OCI-LY7 (cell line): ENCODE results near the gene TCAF1. TPM values are rescaled to one million over a fixed set of nuclear protein-coding genes. Genes with fewer than 3 reads are reported as not detected.

Experiments used
- BruUV-seq: library from RNA; stranded (reverse); fragments of 400-500 nt; replicated peaks from 2 replicates; lab custom pipeline; 2021; lab: Mats Ljungman, UMichigan
- CTCF ChIA-PET: fragments of 300-600 bp; sonication (Branson Sonifier 250); formaldehyde crosslinking; loops from one replicate; lab custom pipeline; 2022; ENCODE audit warnings: antibody characterized with exemption; ENCODE audit not compliant: unreplicated experiment; lab: Charles Lee
- POLR2A ChIA-PET: fragments of 300-600 bp; sonication (Branson Sonifier 250); formaldehyde crosslinking; loops from one replicate; lab custom pipeline; 2022; ENCODE audit warnings: antibody characterized with exemption; lab: Charles Lee
- DNase-seq: peaks from one replicate; pipeline ENCODE4 v3.0.0-alpha.2; 2015; ENCODE audit warnings: low spot score
- H2AFZ ChIP-seq: fragments of 200-600 bp; sonication (generic), shearing (Covaris generic); 2 replicates; pipeline ENCODE4 v1.6.1; 2014; ENCODE audit warnings: mild to moderate bottlenecking, antibody characterized with exemption, low read length, moderate library complexity
- H3K27ac ChIP-seq: fragments of 200-600 bp; sonication (generic); 2 replicates; pipeline ENCODE4 v1.5.1; 2014; ENCODE audit warnings: mixed run types, low read depth, mild to moderate bottlenecking, moderate library complexity, low read length, inconsistent platforms; ENCODE audit not compliant: poor library complexity, severe bottlenecking
- H3K36me3 ChIP-seq: fragments of 200-600 bp; sonication (generic); 2 replicates; pipeline ENCODE4 v1.6.1; 2014; ENCODE audit warnings: mild to moderate bottlenecking, antibody characterized with exemption, low read length, moderate library complexity, mixed read lengths; ENCODE audit not compliant: insufficient read depth
- H3K4me1 ChIP-seq: fragments of 200-600 bp; sonication (generic); 2 replicates; pipeline ENCODE4 v1.5.1; 2014; ENCODE audit warnings: mild to moderate bottlenecking, low read length; ENCODE audit not compliant: insufficient read depth, poor library complexity, severe bottlenecking
- H3K4me2 ChIP-seq: fragments of 200-600 bp; sonication (generic); 2 replicates; pipeline ENCODE4 v1.6.1; 2014; ENCODE audit warnings: mild to moderate bottlenecking, low read length
- H3K4me3 ChIP-seq: fragments of 200-600 bp; sonication (generic); 2 replicates; pipeline ENCODE4 v1.5.1; 2014; ENCODE audit warnings: mild to moderate bottlenecking, low read depth, low read length; ENCODE audit not compliant: poor library complexity, severe bottlenecking
- H3K79me2 ChIP-seq: fragments of 200-600 bp; sonication (generic); 2 replicates; pipeline ENCODE4 v1.6.1; 2016; ENCODE audit warnings: low read depth, mild to moderate bottlenecking, low read length, moderate library complexity, mixed read lengths; ENCODE audit not compliant: insufficient read depth
- H3K9me2 ChIP-seq: fragments of 200-600 bp; sonication (generic); 2 replicates; pipeline ENCODE4 v1.6.1; 2016; ENCODE audit warnings: mild to moderate bottlenecking, low read length, mixed read lengths; ENCODE audit not compliant: insufficient read depth
- H3K9me3 ChIP-seq: fragments of 200-600 bp; sonication (generic); 2 replicates; pipeline ENCODE4 v1.6.1; 2014; ENCODE audit warnings: mild to moderate bottlenecking, mixed run types, low read length, mixed read lengths
- H4K20me1 ChIP-seq: fragments of 200-600 bp; sonication (generic); 2 replicates; pipeline ENCODE4 v1.6.1; 2014; ENCODE audit warnings: mild to moderate bottlenecking, antibody characterized with exemption, low read length, moderate library complexity, mixed read lengths; ENCODE audit not compliant: insufficient read depth
- EZH2phosphoT487 ChIP-seq: fragments of 200-600 bp; sonication (generic); IDR thresholded peaks from 2 replicates; pipeline ENCODE4 v1.6.1; 2018; ENCODE audit warnings: low read depth, borderline replicate concordance, mild to moderate bottlenecking, mixed run types, antibody characterized with exemption, low read length, moderate library complexity, mixed read lengths
- intact Hi-C: fragments of 100-400 bp; cut with micrococcal nuclease; formaldehyde crosslinking; loops from one replicate; pipeline ENCODE4 v1.10.0; 2022; ENCODE audit not compliant: unreplicated experiment
- total RNA-seq, 2 experiments: library from RNA; depleted of rRNA in 1 of 2; stranded (reverse); fragments of >200 nt in 1 of 2; shearing (Covaris generic) in 1 of 2; gene quantifications; 2 replicates each; pipeline ENCODE4 v1.2.3, GENCODE V29; 2014 to 2022
- TF ChIP-seq, protein P1 (sequence below): fragments of 200-600 bp; sonication (generic); conservative IDR thresholded peaks from 2 replicates; pipeline ENCODE4 v1.5.1; 2014; ENCODE audit warnings: mild to moderate bottlenecking, antibody characterized with exemption, low read length, moderate library complexity, mixed read lengths

TCAF1 gene
- total RNA-seq, 2 experiments from 2014 or later, result 3.3 to 5.5 TPM

DNA sequence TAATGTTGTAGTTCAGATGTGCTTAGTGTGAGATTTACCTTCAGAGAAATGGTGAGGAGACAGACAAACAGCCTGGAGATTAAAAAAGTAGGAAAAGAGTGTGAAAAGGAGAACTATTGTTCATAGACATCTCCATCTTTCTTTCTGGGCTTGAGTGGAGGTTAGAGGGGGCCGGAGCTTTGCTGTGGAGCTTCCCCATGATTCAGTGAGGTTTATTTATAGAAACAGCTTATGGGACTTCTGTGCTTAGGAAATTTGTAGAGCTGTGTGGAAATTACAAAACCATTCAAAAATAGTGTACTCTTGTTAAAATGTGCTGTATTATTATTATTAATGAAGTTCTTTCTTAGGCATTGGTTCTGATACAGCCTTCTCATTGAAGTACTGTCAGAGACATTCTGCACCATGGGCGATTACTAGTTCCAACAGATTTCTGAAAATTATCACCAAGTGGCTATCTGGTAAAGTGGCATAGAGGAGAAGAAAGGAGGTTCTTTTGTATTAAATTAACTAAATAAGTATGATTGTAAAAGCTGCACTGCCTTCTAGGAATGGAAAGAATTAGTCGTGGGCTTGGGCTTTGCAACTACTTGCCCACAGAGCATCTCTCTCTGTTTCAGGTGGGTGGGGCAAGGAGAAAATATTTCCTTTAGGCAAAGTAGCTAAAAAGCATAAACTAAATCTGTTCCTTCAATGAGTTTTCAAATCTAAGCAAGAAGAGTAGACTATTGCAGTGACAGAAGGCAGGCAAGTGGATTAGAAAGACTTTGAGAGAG lies 8.7 kb upstream of the TCAF1 start:
- H3K27ac ChIP-seq, result no peak overlapping the region
- DNase-seq, result no peak
- POLR2A ChIA-PET, result interaction anchor here (0.7 to 1.3 kb wide), 2 partner anchors 8 to 18 kb away, joined by 3 to 5 read pairs; partner anchors contain the start of gene TCAF1
- H2AFZ ChIP-seq, result no peak overlapping the region
- CTCF ChIA-PET, result no interaction called here
- intact Hi-C loops, result no loop called here
- no peak overlapping the region for H3K4me2 ChIP-seq
- H4K20me1 ChIP-seq, result no peaks in the 10 kb centered on the region
- H3K79me2 ChIP-seq, result no peaks in the 10 kb centered on the region
- no peaks in the 10 kb centered on the region for H3K4me1 ChIP-seq
- no TSS peak for BruUV-seq
- H3K4me3 ChIP-seq, result no peak overlapping the region
- H3K36me3 ChIP-seq, result no peaks in the 10 kb centered on the region
- TF ChIP-seq, protein P1, sequence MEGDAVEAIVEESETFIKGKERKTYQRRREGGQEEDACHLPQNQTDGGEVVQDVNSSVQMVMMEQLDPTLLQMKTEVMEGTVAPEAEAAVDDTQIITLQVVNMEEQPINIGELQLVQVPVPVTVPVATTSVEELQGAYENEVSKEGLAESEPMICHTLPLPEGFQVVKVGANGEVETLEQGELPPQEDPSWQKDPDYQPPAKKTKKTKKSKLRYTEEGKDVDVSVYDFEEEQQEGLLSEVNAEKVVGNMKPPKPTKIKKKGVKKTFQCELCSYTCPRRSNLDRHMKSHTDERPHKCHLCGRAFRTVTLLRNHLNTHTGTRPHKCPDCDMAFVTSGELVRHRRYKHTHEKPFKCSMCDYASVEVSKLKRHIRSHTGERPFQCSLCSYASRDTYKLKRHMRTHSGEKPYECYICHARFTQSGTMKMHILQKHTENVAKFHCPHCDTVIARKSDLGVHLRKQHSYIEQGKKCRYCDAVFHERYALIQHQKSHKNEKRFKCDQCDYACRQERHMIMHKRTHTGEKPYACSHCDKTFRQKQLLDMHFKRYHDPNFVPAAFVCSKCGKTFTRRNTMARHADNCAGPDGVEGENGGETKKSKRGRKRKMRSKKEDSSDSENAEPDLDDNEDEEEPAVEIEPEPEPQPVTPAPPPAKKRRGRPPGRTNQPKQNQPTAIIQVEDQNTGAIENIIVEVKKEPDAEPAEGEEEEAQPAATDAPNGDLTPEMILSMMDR, result no peak
- no peak for TF ChIP-seq EZH2phosphoT487
- no peaks in the 10 kb centered on the region for H3K9me2 ChIP-seq
- H3K9me3 ChIP-seq, result no peaks in the 10 kb centered on the region

DNA sequence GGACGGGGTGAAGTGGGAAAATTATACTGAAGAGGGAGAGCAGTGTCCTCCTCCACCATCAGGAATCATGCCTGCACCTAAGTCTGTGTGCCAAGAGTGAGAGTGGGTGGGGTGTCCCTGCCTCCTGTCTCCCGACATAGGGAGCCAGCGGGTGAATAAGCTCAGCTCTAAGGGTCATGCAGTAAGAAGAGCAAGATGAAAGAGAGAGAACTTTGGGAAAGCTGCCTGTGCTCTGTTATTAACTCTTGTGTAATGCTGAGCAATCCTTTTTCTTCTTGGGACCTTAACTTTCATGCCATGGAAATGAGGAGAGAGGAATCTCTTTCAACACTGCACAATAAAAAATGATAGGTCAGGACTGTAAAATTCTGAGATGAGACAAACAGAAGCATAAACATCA lies 7.9 kb upstream of the TCAF1 start:
- intact Hi-C loops, result no loop called here
- no peak for DNase-seq
- no peaks in the 10 kb centered on the region for H3K4me1 ChIP-seq
- no peaks in the 10 kb centered on the region for H3K36me3 ChIP-seq
- POLR2A ChIA-PET, result interaction anchor here (1.3 kb wide), 1 partner anchor 8 kb away, joined by 5 read pairs; the partner anchor contains the start of gene TCAF1
- TF ChIP-seq EZH2phosphoT487, result no peak
- TF ChIP-seq, protein P1, result no peak
- H3K27ac ChIP-seq, result no peak overlapping the region
- no peak overlapping the region for H3K4me2 ChIP-seq
- H3K9me2 ChIP-seq, result no peaks in the 10 kb centered on the region
- H2AFZ ChIP-seq, result no peak overlapping the region
- H3K4me3 ChIP-seq, result no peak overlapping the region
- H4K20me1 ChIP-seq, result no peaks in the 10 kb centered on the region
- H3K79me2 ChIP-seq, result no peaks in the 10 kb centered on the region
- BruUV-seq, result no TSS peak
- CTCF ChIA-PET, result no interaction called here
- H3K9me3 ChIP-seq, result no peaks in the 10 kb centered on the region

DNA sequence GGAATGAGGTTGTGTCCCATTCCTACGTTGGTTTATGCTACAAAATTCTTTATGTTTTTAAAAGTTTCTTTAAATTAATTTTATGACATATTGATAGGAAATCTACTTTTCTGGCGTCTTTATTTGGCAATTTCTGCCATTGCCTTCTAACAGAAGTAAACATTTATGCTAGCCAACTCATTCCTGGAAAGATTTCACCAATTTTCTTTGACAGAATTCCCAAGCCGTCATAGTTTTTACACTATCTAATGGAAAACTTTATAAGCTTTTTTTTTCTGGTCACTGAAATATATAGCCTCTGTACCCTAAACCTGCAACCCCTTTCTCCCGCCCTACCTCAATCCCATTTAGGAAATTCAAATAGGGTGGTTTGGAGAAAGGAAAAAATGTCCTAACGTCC lies 6.1 kb upstream of the TCAF1 start:
- Histone ChIP-seq H3K79me2 (no peaks in the 10 kb centered on the region), H3K4me1 (no peaks in the 10 kb centered on the region), H2AFZ (no peak overlapping the region), H3K36me3 (no peaks in the 10 kb centered on the region), H3K9me2 (no peaks in the 10 kb centered on the region), H3K27ac (no peak overlapping the region), H3K4me3 (no peak overlapping the region), H4K20me1 (no peaks in the 10 kb centered on the region), H3K9me3 (no peaks in the 10 kb centered on the region), H3K4me2 (no peak overlapping the region)
- intact Hi-C loops, result no loop called here
- ChIA-PET CTCF (no interaction called here), POLR2A (interaction anchor here (0.7 kb wide), 1 partner anchor 12 kb away, joined by 3 read pairs; no protein-coding TSS in a partner anchor)
- BruUV-seq, result no TSS peak
- TF ChIP-seq EZH2phosphoT487, result no peak
- TF ChIP-seq, protein P1, result no peak
- DNase-seq, result no peak
